Left lung (tissue), 10 donors: ENCODE data around the gene PLCL2. TPM values are rescaled to one million over a fixed set of nuclear protein-coding genes. Genes with fewer than 3 reads are reported as not detected.
A peak's percentile ranks its signal among the peaks of the same experiment; 100 is the strongest.

Experiments
- ATAC-seq: fragments of 200-7000 bp; cut with Tn5 transposase; one replicate; pipeline ENCODE4 v1.9.1; 2020; ENCODE audit warnings: moderate library complexity
- DNase-seq, 4 donors: peaks; one replicate each; pipeline ENCODE4 v3.0.0-alpha.2; 2013 to 2020
- H3K27ac ChIP-seq, 2 donors: fragments of 200-600 bp; sonication (generic) in 1 of 2; one replicate each; pipeline versions ENCODE4 v1.5.0 to v1.8.0; 2020 to 2021
- H3K27me3 ChIP-seq, 2 donors: fragments of 200-600 bp; sonication (generic) in 1 of 2; one replicate each; pipeline versions ENCODE4 v1.5.0 to v1.8.0; 2020 to 2021
- H3K36me3 ChIP-seq, 2 donors: fragments of 200-600 bp; sonication (generic) in 1 of 2; one replicate each; pipeline versions ENCODE4 v1.5.0 to v1.8.0; 2020 to 2021
- H3K4me1 ChIP-seq, 2 donors: fragments of 200-600 bp; one replicate each; pipeline ENCODE4 v1.8.0; 2021
- H3K4me3 ChIP-seq, 2 donors: fragments of 200-600 bp; sonication (generic) in 1 of 2; one replicate each; pipeline versions ENCODE4 v1.5.0 to v1.8.0; 2020 to 2021; ENCODE audit warnings: mild to moderate bottlenecking in 1 of 2
- H3K9me3 ChIP-seq, 2 donors: fragments of 200-600 bp; sonication (generic) in 1 of 2; one replicate each; pipeline versions ENCODE4 v1.5.0 to v1.8.0; 2020 to 2021
- CTCF ChIP-seq, 2 donors: fragments of 200-600 bp; sonication (generic) in 1 of 2; IDR thresholded peaks; one replicate each; pipeline versions ENCODE4 v1.5.0 to v1.8.0; 2021; ENCODE audit warnings: antibody characterized with exemption in 2 of 2
- intact Hi-C, 2 donors: fragments of 100-400 bp; cut with DNase I; formaldehyde crosslinking; loops; one replicate each; pipeline versions ENCODE4 v1.11.2 to v1.14.2; 2022
- polyA plus RNA-seq, 6 donors: library from polyadenylated mRNA; unstranded; fragments of 120-200 nt; gene quantifications; one replicate each; pipeline ENCODE4 v1.2.1, GENCODE V29; 2013; ENCODE audit not compliant: insufficient read length in 6 of 6
- total RNA-seq, 2 donors: library from RNA; stranded (reverse); fragmentation: NEBNext Ultra II Directional; extraction: Animal tissue kit (Norgen Biotek cat#: 25700); gene quantifications; one replicate each; pipeline ENCODE4 v1.2.1, GENCODE V29; 2021
- donor health status: DM: no; HTN: yes; CAD: no.
- donor health status: DM: no; HTN: no; CAD: no.

PLCL2 gene
- total and polyA plus RNA-seq, 8 donors: 7.8 to 15.7 (median 10.1) TPM

- no peak overlapping the region for H3K27ac ChIP-seq
- no peak overlapping the region for H3K4me3 ChIP-seq
- DNase-seq (no peak), ATAC-seq (no peak)
- H3K4me1 ChIP-seq: peaks cover 0 to 7% of the 10 kb centered on the region in 2 donors
- no peak for TF ChIP-seq CTCF (IDR thresholded peaks at IDR 0.05)
- H3K27me3 ChIP-seq: no peaks in the 10 kb centered on the region
- H3K36me3 ChIP-seq: no peaks in the 10 kb centered on the region
- H3K9me3 ChIP-seq: no peaks in the 10 kb centered on the region
- intact Hi-C loops: no loop called here
Measured at GRCh38 chr3:16898595-16899395, 14.0 kb downstream of the PLCL2 start.

- no peak for ATAC-seq
- Histone ChIP-seq H3K9me3 (no peaks in the 10 kb centered on the region), H3K27ac (no peak overlapping the region), H3K36me3 (no peaks in the 10 kb centered on the region), H3K4me3 (no peak overlapping the region), H3K27me3 (no peaks in the 10 kb centered on the region), H3K4me1 (peaks cover 0 to 7% of the 10 kb centered on the region in 2 donors)
- no peak for DNase-seq
- intact Hi-C loops: no loop called here
- no peak for TF ChIP-seq CTCF (IDR thresholded peaks at IDR 0.05)
Measured at GRCh38 chr3:16899919-16900318, 15.2 kb downstream of the PLCL2 start.

- peaks cover 0 to 9% of the 10 kb centered on the region in 2 donors for H3K4me1 ChIP-seq
- no peaks in the 10 kb centered on the region for H3K27me3 ChIP-seq
- H3K27ac ChIP-seq: no peak overlapping the region
- TF ChIP-seq CTCF (IDR thresholded peaks at IDR 0.05): no peak
- intact Hi-C loops: no loop called here
- H3K36me3 ChIP-seq: no peaks in the 10 kb centered on the region
- no peak overlapping the region for H3K4me3 ChIP-seq
- DNase-seq (no peak), ATAC-seq (no peak)
- no peaks in the 10 kb centered on the region for H3K9me3 ChIP-seq
Measured at GRCh38 chr3:16900779-16901440, 16.2 kb downstream of the PLCL2 start.

GRCh38 chr3:16904423-16905417 is 20.0 kb downstream of the PLCL2 start:
- TF ChIP-seq CTCF (IDR thresholded peaks at IDR 0.05): no peak
- H3K27ac ChIP-seq: peak overlapping the region in 1 of 2 donors; percentile 15
- no peak overlapping the region for H3K4me3 ChIP-seq
- no peaks in the 10 kb centered on the region for H3K27me3 ChIP-seq
- H3K4me1 ChIP-seq: peaks cover 11 to 37% of the 10 kb centered on the region in 2 donors
- no peak for DNase-seq
- intact Hi-C loops: no loop called here
- H3K36me3 ChIP-seq: no peaks in the 10 kb centered on the region
- no peak for ATAC-seq
- no peaks in the 10 kb centered on the region for H3K9me3 ChIP-seq
